Ishikawa (cell line): Measurements from ENCODE around the gene GRXCR1.

Experiments used
- CEBPB ChIP-seq: IDR thresholded peaks from 2 replicates; pipeline ENCODE4 v1.6.1; 2012
- CREB1 ChIP-seq: IDR thresholded peaks from 2 replicates; pipeline ENCODE4 v1.6.1; 2012; ENCODE audit warnings: low read depth
- EGR1 ChIP-seq: IDR thresholded peaks from 2 replicates; pipeline ENCODE4 v1.6.1; 2012
- EP300 ChIP-seq: IDR thresholded peaks from 2 replicates; pipeline ENCODE4 v1.6.1; 2012; ENCODE audit warnings: borderline replicate concordance
- FOXM1 ChIP-seq: IDR thresholded peaks from 2 replicates; pipeline ENCODE4 v1.6.1; 2012; ENCODE audit warnings: low read depth, borderline replicate concordance
- NFIC ChIP-seq: IDR thresholded peaks from 2 replicates; pipeline ENCODE4 v1.6.1; 2012
- RAD21 ChIP-seq: IDR thresholded peaks from 2 replicates; pipeline ENCODE4 v1.6.1; 2012; ENCODE audit warnings: low read depth
- TAF1 ChIP-seq: IDR thresholded peaks from 2 replicates; pipeline ENCODE4 v1.6.1; 2012; ENCODE audit warnings: low read depth, mild to moderate bottlenecking
- TCF12 ChIP-seq: IDR thresholded peaks from 2 replicates; pipeline ENCODE4 v1.6.1; 2012; ENCODE audit warnings: low read depth
- TEAD4 ChIP-seq: IDR thresholded peaks from 2 replicates; pipeline ENCODE4 v1.6.1; 2012
- USF1 ChIP-seq: IDR thresholded peaks from 2 replicates; pipeline ENCODE4 v1.6.1; 2012
- YY1 ChIP-seq: IDR thresholded peaks from 2 replicates; pipeline ENCODE4 v1.6.1; 2012; ENCODE audit warnings: low read depth
- ZBTB7A ChIP-seq: IDR thresholded peaks from 2 replicates; pipeline ENCODE4 v1.6.1; 2012; ENCODE audit warnings: low read depth
- TF ChIP-seq, protein P1 (sequence below): IDR thresholded peaks from 2 replicates; pipeline ENCODE4 v1.6.1; 2012
- TF ChIP-seq, protein P2 (sequence below): IDR thresholded peaks from 2 replicates; pipeline ENCODE4 v1.6.1; 2012; ENCODE audit warnings: low read depth, mild to moderate bottlenecking

GRXCR1 gene

GRCh38 chr4:42906891-42907759, 14.6 kb downstream of the GRXCR1 start:
- TF ChIP-seq, protein P1, sequence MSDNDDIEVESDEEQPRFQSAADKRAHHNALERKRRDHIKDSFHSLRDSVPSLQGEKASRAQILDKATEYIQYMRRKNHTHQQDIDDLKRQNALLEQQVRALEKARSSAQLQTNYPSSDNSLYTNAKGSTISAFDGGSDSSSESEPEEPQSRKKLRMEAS: peak; percentile 15; the same call in 1 of the 2 replicates
- no peak for TF ChIP-seq CREB1
- TF ChIP-seq TEAD4: no peak; the same call in 1 of the 2 replicates
- no peak for TF ChIP-seq USF1
- TF ChIP-seq RAD21: no peak
- no peak for TF ChIP-seq TCF12
- no peak for TF ChIP-seq EGR1
- no peak for TF ChIP-seq YY1
- TF ChIP-seq, protein P2, sequence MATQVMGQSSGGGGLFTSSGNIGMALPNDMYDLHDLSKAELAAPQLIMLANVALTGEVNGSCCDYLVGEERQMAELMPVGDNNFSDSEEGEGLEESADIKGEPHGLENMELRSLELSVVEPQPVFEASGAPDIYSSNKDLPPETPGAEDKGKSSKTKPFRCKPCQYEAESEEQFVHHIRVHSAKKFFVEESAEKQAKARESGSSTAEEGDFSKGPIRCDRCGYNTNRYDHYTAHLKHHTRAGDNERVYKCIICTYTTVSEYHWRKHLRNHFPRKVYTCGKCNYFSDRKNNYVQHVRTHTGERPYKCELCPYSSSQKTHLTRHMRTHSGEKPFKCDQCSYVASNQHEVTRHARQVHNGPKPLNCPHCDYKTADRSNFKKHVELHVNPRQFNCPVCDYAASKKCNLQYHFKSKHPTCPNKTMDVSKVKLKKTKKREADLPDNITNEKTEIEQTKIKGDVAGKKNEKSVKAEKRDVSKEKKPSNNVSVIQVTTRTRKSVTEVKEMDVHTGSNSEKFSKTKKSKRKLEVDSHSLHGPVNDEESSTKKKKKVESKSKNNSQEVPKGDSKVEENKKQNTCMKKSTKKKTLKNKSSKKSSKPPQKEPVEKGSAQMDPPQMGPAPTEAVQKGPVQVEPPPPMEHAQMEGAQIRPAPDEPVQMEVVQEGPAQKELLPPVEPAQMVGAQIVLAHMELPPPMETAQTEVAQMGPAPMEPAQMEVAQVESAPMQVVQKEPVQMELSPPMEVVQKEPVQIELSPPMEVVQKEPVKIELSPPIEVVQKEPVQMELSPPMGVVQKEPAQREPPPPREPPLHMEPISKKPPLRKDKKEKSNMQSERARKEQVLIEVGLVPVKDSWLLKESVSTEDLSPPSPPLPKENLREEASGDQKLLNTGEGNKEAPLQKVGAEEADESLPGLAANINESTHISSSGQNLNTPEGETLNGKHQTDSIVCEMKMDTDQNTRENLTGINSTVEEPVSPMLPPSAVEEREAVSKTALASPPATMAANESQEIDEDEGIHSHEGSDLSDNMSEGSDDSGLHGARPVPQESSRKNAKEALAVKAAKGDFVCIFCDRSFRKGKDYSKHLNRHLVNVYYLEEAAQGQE: no peak
- TF ChIP-seq NFIC: peak; percentile 82
- TF ChIP-seq CEBPB: no peak
- TF ChIP-seq FOXM1: no peak
- no peak for TF ChIP-seq TAF1
- TF ChIP-seq ZBTB7A: no peak
- no peak for TF ChIP-seq EP300

DNA sequence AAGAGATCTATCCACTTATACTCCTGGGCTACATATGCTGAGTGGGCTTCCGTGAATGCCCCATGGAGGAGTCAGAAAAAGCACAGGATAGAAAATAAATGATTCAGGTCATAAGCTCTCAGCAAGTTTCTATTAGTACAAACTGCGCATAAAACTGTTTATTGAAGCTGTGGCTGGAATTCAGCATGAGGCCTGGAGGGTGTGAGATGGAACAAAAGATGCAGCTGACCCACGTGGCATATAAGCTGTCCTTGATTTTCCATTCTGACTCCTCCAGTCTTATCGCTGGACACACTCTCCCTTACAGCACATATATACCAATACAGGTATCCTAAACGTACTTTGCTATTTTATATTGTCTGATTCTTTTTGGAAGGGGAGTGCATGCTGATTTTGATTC, 17.9 kb downstream of the GRXCR1 start:
- TF ChIP-seq ZBTB7A: no peak

DNA sequence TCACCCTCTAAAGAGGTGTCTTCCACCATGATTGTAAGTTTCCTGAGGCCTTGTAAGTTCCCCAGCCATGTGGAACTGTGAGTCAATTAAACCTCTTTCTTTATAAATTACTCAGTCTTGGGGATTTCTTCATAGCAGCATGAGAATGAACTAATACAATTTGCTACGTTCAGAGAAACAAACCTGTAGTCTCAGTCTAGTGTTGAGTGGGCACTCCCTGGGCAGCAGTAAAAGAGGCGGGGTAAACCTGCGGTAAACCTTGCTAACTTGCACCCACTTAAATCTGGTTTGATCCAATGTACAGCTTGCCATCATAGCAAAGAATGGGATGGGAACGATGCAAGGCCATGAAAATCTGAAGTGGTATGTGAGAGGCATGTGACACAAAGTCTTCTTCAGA, 22.4 kb downstream of the GRXCR1 start:
- TF ChIP-seq YY1 (no peak), RAD21 (no peak), TEAD4 (no peak), FOXM1 (no peak), EGR1 (no peak), ZBTB7A (no peak), TCF12 (no peak), USF1 (no peak), CREB1 (no peak), EP300 (no peak), NFIC (no peak)
- TF ChIP-seq, protein P1: no peak

DNA sequence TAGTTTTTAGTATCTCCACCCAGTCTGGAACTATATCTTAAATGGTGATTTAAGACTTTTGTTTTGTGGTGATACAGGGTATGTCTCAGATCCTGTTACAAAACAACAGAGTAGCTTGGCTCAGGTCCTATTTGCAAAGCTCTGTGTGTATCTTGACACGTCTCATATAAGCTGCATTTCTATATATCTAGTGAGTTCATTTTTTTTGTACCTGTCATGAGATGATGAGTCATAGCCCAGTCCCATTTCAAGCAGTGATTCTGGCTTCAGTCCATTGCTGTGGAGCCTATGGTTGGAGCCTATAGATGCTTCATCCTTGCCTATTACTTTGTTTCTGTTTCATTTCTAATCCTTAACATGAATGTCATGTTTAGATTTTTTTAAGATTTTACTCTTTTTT, 23.0 kb downstream of the GRXCR1 start:
- TF ChIP-seq EGR1 (no peak), NFIC (peak; percentile 54)

DNA sequence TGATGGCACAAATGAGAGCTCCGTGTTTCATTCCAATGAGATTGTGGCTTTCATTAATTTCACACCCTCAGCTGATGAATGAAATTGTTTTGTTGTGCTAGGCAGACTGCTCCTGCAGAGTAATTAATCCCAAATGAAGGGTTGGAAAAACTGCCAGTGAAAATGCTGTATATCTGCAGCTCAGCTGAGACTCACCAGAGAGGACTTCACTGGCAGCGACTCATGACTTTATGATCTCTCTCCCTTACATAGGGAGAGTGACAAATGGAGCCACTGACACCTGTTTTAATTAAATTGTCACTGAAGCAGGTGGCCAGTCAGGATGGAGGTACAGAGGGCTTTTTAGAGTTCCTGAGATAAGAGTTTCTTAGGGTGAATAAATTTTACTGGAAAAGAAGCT, 24.8 kb downstream of the GRXCR1 start:
- TF ChIP-seq NFIC (no peak), ZBTB7A (no peak), EP300 (no peak), EGR1 (no peak), USF1 (no peak), RAD21 (no peak), CREB1 (no peak), FOXM1 (no peak), CEBPB (no peak), TCF12 (no peak), TEAD4 (no peak), YY1 (no peak)
- TF ChIP-seq, protein P1: no peak
- TF ChIP-seq, protein P2: no peak

GRCh38 chr4:42923431-42923830, 30.9 kb downstream of the GRXCR1 start:
- TF ChIP-seq, protein P1: no peak
- TF ChIP-seq YY1: no peak
- TF ChIP-seq TEAD4: no peak
- TF ChIP-seq ZBTB7A: no peak
- no peak for TF ChIP-seq RAD21
- TF ChIP-seq USF1: no peak
- TF ChIP-seq EP300: no peak
- TF ChIP-seq NFIC: no peak
- TF ChIP-seq, protein P2: no peak
- no peak for TF ChIP-seq FOXM1
